Tibial artery (tissue), 4 donors: ENCODE data around the gene QPCT.

Experiments
- DNase-seq, 2 donors: peaks; one replicate each; pipeline ENCODE4 v3.0.0-alpha.2; 2019
- H3K27ac ChIP-seq, 2 donors: fragments of 200-600 bp; sonication (generic) in 1 of 2; 1 replicate in 1 of 2; 2 replicates in 1 of 2; pipeline ENCODE4 v1.5.1; 2018 to 2019; ENCODE audit warnings: mild to moderate bottlenecking in 1 of 2
- H3K27me3 ChIP-seq, 2 donors: fragments of 200-600 bp; sonication (generic) in 1 of 2; one replicate each; pipeline versions ENCODE4 v1.5.1 to v1.6.0; 2016 to 2019
- H3K36me3 ChIP-seq, 3 donors: fragments of 200-600 bp; sonication (generic) in 2 of 3; one replicate each; pipeline ENCODE4 v1.5.1; 2016 to 2019; ENCODE audit warnings: mild to moderate bottlenecking in 2 of 3
- H3K4me1 ChIP-seq, 4 donors: fragments of 200-600 bp; sonication (generic) in 2 of 4; 1 replicate in 3 of 4; 2 replicates in 1 of 4; pipeline ENCODE4 v1.5.1; 2016 to 2019
- H3K4me3 ChIP-seq, 2 donors: fragments of 200-600 bp; sonication (generic) in 1 of 2; 1 replicate in 1 of 2; 2 replicates in 1 of 2; pipeline ENCODE4 v1.5.1; 2018 to 2019; ENCODE audit warnings: mild to moderate bottlenecking in 2 of 2
- H3K9me3 ChIP-seq, 3 donors: fragments of 200-600 bp; sonication (generic) in 1 of 3; one replicate each; pipeline ENCODE4 v1.5.1; 2016 to 2019
- intact Hi-C: fragments of 100-400 bp; cut with DNase I; formaldehyde crosslinking; loops from one replicate; pipeline ENCODE4 v1.15.0; 2023; ENCODE audit warnings: low total_unique reads
- TF ChIP-seq, protein P1 (sequence below), 2 experiments: fragments of 200-600 bp in 1 of 2; fragments of 450-650 bp in 1 of 2; IDR thresholded peaks; one replicate each; pipeline ENCODE4 v1.5.1; 2017 to 2019; ENCODE audit warnings: antibody characterized with exemption in 2 of 2, mild to moderate bottlenecking in 1 of 2, moderate library complexity in 1 of 2

The QPCT gene

DNA sequence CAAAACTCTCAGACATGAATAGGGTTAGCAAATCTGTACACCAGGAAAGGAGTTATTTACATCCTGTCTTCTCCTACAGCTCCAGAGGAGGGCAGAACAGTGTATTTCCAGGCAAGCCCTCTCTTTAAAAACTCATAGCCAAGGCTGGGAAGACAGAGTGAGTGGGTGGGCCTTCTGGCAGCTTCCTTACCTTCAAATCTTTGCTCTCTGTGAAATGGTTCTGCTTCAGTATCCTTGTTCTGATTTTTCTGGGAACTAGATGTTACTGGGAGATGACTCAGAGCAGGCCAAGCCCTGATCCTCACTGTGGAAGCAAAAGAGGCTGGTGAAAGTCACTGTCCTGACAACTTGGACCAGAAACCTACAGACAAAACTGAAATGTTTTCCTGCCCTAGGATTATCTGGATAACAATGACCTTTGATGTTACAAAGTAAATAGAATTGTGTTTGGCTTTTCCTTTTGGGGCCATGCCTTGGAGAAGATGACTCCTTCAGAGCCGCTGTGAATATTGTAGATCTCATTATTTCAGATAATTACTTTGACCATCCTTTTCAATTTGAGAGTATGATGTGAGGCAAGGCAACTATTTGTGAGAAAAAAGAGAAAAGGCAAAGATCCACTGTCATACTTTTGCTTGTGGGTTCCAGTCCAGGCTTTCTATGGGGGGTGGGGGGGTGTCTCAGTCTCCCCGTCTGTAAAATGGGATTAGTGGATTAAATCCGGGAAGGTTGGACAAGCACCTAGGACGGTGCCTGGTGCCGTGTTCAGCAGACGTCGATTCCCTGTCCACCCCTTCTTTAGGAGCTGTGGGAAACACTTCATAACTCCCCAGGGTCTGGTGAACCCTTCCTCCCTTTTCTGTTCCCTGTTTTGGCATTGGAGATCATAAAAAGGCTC is 644 bp upstream of the QPCT start:
- Histone ChIP-seq H3K27ac (peak overlapping the region; percentile 48 to 60), H3K27me3 (no peaks in the 10 kb centered on the region), H3K9me3 (no peaks in the 10 kb centered on the region), H3K4me3 (peak overlapping the region; percentile 65 to 67), H3K4me1 (peaks cover 0 to 21% (median 9%) of the 10 kb centered on the region in 4 donors), H3K36me3 (no peaks in the 10 kb centered on the region)
- DNase-seq: no peak
- intact Hi-C loops: no loop called here
- TF ChIP-seq, protein P1, sequence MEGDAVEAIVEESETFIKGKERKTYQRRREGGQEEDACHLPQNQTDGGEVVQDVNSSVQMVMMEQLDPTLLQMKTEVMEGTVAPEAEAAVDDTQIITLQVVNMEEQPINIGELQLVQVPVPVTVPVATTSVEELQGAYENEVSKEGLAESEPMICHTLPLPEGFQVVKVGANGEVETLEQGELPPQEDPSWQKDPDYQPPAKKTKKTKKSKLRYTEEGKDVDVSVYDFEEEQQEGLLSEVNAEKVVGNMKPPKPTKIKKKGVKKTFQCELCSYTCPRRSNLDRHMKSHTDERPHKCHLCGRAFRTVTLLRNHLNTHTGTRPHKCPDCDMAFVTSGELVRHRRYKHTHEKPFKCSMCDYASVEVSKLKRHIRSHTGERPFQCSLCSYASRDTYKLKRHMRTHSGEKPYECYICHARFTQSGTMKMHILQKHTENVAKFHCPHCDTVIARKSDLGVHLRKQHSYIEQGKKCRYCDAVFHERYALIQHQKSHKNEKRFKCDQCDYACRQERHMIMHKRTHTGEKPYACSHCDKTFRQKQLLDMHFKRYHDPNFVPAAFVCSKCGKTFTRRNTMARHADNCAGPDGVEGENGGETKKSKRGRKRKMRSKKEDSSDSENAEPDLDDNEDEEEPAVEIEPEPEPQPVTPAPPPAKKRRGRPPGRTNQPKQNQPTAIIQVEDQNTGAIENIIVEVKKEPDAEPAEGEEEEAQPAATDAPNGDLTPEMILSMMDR (IDR thresholded peaks at IDR 0.05): peak in 1 of 2 experiments; percentile 11

DNA sequence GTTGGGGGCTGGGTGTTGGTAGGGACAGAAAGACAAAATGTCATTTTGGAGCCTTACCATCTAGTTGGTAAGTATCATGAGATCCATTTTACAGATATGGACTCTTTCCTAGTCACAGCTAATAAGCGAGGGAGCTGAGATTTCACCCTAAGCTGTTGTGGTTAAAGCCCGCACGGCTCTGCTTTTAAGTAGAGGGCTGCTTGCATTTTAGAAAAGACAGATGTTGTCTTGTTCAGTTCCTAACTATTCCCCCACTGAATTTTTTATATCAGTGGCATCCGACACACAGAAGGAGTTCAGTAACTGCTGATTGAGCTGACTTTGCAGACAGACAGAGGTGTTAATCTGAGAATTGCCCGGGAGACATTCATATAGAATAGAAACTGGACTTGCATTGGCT is 3.7 kb downstream of the QPCT start:
- Histone ChIP-seq H3K27me3 (no peaks in the 10 kb centered on the region), H3K27ac (no peak overlapping the region), H3K4me1 (peaks cover 0 to 21% (median 9%) of the 10 kb centered on the region in 4 donors), H3K4me3 (no peak overlapping the region), H3K36me3 (no peaks in the 10 kb centered on the region), H3K9me3 (no peaks in the 10 kb centered on the region)
- DNase-seq: no peak
- TF ChIP-seq, protein P1 (IDR thresholded peaks at IDR 0.05): no peak
- intact Hi-C loops: no loop called here

GRCh38 chr2:37349231-37349860 is 4.9 kb downstream of the QPCT start:
- TF ChIP-seq, protein P1 (IDR thresholded peaks at IDR 0.05): no peak
- H3K4me1 ChIP-seq: peaks cover 0 to 10% (median 5%) of the 10 kb centered on the region in 4 donors
- no peaks in the 10 kb centered on the region for H3K27me3 ChIP-seq
- no peaks in the 10 kb centered on the region for H3K9me3 ChIP-seq
- no peak overlapping the region for H3K27ac ChIP-seq
- no peaks in the 10 kb centered on the region for H3K36me3 ChIP-seq
- intact Hi-C loops: no loop called here
- no peak for DNase-seq
- no peak overlapping the region for H3K4me3 ChIP-seq

DNA sequence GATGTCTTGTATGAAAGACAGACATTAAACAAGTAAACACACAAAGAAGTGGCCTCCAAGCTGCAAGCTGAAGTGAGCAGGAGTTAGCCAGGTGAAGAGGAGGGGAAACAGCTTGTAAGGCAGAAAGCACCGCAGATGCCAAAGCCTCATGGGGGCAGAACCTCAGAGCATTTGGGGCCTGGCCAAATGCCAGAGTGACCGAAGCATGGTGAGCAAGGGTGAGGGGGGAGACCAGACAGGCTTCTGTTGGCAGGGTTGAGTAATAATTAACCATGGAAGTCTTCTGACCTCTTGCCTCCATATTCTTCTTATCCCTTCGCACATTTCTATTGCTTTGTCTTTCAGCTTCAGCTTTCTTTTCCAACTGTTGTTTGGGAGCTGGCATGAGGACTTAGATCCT is 5.6 kb downstream of the QPCT start:
- Histone ChIP-seq H3K4me3 (no peak overlapping the region), H3K27ac (no peak overlapping the region), H3K27me3 (no peaks in the 10 kb centered on the region), H3K4me1 (peaks cover 0 to 4% (median 2%) of the 10 kb centered on the region in 4 donors), H3K9me3 (no peaks in the 10 kb centered on the region), H3K36me3 (no peaks in the 10 kb centered on the region)
- no peak for DNase-seq
- intact Hi-C loops: no loop called here
- TF ChIP-seq, protein P1 (IDR thresholded peaks at IDR 0.05): no peak

GRCh38 chr2:37354531-37354930 is 10.1 kb downstream of the QPCT start:
- Histone ChIP-seq H3K27me3 (no peaks in the 10 kb centered on the region), H3K4me3 (no peak overlapping the region), H3K4me1 (no peaks in the 10 kb centered on the region), H3K27ac (no peak overlapping the region), H3K9me3 (no peaks in the 10 kb centered on the region), H3K36me3 (no peaks in the 10 kb centered on the region)
- TF ChIP-seq, protein P1 (IDR thresholded peaks at IDR 0.05): no peak
- DNase-seq: no peak
- intact Hi-C loops: no loop called here
